HEK293T (cell line): ENCODE data around the gene APOL1.
"Not testable (repeated sequence)": the region's sequence is repeated elsewhere in the genome, so short reads cannot be mapped to it uniquely, and the experiment has no call there.

ENCODE experiments used
- ARNT ChIP-seq: fragments of 450-650 bp; IDR thresholded peaks from 2 replicates; pipeline ENCODE4 v1.6.1; 2017; ENCODE audit warnings: mild to moderate bottlenecking
- BHLHE40 ChIP-seq: fragments of 450-650 bp; IDR thresholded peaks from 2 replicates; pipeline ENCODE4 v1.6.1; 2016; ENCODE audit warnings: mild to moderate bottlenecking, moderate library complexity, borderline replicate concordance
- CTBP1 ChIP-seq: fragments of 450-650 bp; IDR thresholded peaks from 2 replicates; pipeline ENCODE4 v1.6.1; 2016; ENCODE audit warnings: borderline replicate concordance
- FOXA1 ChIP-seq: fragments of 450-650 bp; IDR thresholded peaks from 2 replicates; pipeline ENCODE4 v1.6.1; 2016; ENCODE audit warnings: mild to moderate bottlenecking
- FOXK2 ChIP-seq: fragments of 450-650 bp; IDR thresholded peaks from 2 replicates; pipeline ENCODE4 v1.6.1; 2016; ENCODE audit warnings: mild to moderate bottlenecking
- HDGF ChIP-seq: fragments of 450-650 bp; IDR thresholded peaks from 2 replicates; pipeline ENCODE4 v1.6.1; 2017; ENCODE audit warnings: antibody characterized with exemption, borderline replicate concordance
- LEF1 ChIP-seq: fragments of 450-650 bp; IDR thresholded peaks from 2 replicates; pipeline ENCODE4 v1.6.1; 2017; ENCODE audit warnings: mild to moderate bottlenecking, borderline replicate concordance
- NFRKB ChIP-seq: fragments of 450-650 bp; IDR thresholded peaks from 2 replicates; pipeline ENCODE4 v1.6.1; 2016; ENCODE audit warnings: mild to moderate bottlenecking, moderate library complexity
- PKNOX1 ChIP-seq: fragments of 450-650 bp; IDR thresholded peaks from 2 replicates; pipeline ENCODE4 v1.6.1; 2016
- SP1 ChIP-seq: fragments of 450-650 bp; IDR thresholded peaks from 2 replicates; pipeline ENCODE4 v1.6.1; 2017
- TARDBP ChIP-seq: fragments of 450-650 bp; IDR thresholded peaks from 2 replicates; pipeline ENCODE4 v1.6.1; 2016
- ZNF384 ChIP-seq: fragments of 450-650 bp; IDR thresholded peaks from 2 replicates; pipeline ENCODE4 v1.6.1; 2016

- TF ChIP-seq HDGF, ZNF384, BHLHE40, SP1, PKNOX1, FOXK2, FOXA1, LEF1, CTBP1, TARDBP, NFRKB, ARNT: not testable (repeated sequence)
These were observed 839 bp upstream of the APOL1 start for GRCh38 chr22:36251979-36252608.
